SK-N-SH (cell line): ENCODE data around the gene TNPO1.

Experiments used
- CTCF ChIP-seq: fragments of 200-600 bp; sonication (generic); IDR thresholded peaks from 2 replicates; pipeline ENCODE4 v1.6.1; 2017; ENCODE audit warnings: antibody characterized with exemption, mild to moderate bottlenecking, moderate library complexity
- ELF1 ChIP-seq: IDR thresholded peaks from 2 replicates; pipeline ENCODE4 v1.4.0; 2012
- MAX ChIP-seq: IDR thresholded peaks from 2 replicates; pipeline ENCODE4 v1.4.0; 2012; ENCODE audit warnings: low read depth
- MXI1 ChIP-seq: IDR thresholded peaks from 2 replicates; pipeline ENCODE4 v1.6.1; 2012; ENCODE audit warnings: mild to moderate bottlenecking, low read depth, low read length, improper control_type of control experiment
- POLR2AphosphoS5 ChIP-seq: IDR thresholded peaks from 2 replicates; pipeline ENCODE4 v1.6.1; 2012; ENCODE audit warnings: low read depth, low read length
- RCOR1 ChIP-seq: fragments of 150-350 bp; IDR thresholded peaks from 2 replicates; pipeline ENCODE4 v1.6.1; 2017; ENCODE audit warnings: antibody characterized with exemption, low read length
- REST ChIP-seq: IDR thresholded peaks from 2 replicates; pipeline ENCODE4 v1.6.1; 2012; ENCODE audit warnings: mild to moderate bottlenecking, low read depth, low read length, moderate library complexity

GRCh38 chr5:72940082-72940481 is 123.6 kb downstream of the TNPO1 start:
- TF ChIP-seq CTCF = no peak
- no peak for TF ChIP-seq REST
- TF ChIP-seq ELF1 = no peak
- no peak for TF ChIP-seq POLR2AphosphoS5
- TF ChIP-seq RCOR1 = no peak
- TF ChIP-seq MAX = no peak
- no peak for TF ChIP-seq MXI1
